GM19463 (cell line): ENCODE results near the gene IQCE.

Experiments
- ATAC-seq: cut with Tn5 transposase; IDR thresholded peaks from one replicate; pipeline ENCODE4 v1.9.1; 2021; ENCODE audit warnings: mild to moderate bottlenecking, moderate library complexity; ENCODE audit not compliant: unreplicated experiment

The IQCE gene

GRCh38 chr7:2613098-2613930 is 54.5 kb downstream of the IQCE start:
- no peak for ATAC-seq

- no peak for ATAC-seq
Observed at GRCh38 chr7:2613931-2614600, 55.3 kb downstream of the IQCE start.

- no peak for ATAC-seq
Observed at GRCh38 chr7:2614631-2615330, 56.0 kb downstream of the IQCE start.

- ATAC-seq, result no peak
Observed at GRCh38 chr7:2616387-2617324, 57.9 kb downstream of the IQCE start.

- ATAC-seq, result no peak
Observed at GRCh38 chr7:2617325-2617905, 58.6 kb downstream of the IQCE start.

GRCh38 chr7:2619116-2619515 is 60.3 kb downstream of the IQCE start:
- ATAC-seq, result no peak

GRCh38 chr7:2621061-2621828 is 62.5 kb downstream of the IQCE start:
- ATAC-seq, result no peak

GRCh38 chr7:2621948-2622640 is 63.3 kb downstream of the IQCE start:
- no peak for ATAC-seq

GRCh38 chr7:2622869-2623697 is 64.3 kb downstream of the IQCE start:
- no peak for ATAC-seq

- ATAC-seq, result no peak
Observed at GRCh38 chr7:2623698-2624014, 64.9 kb downstream of the IQCE start.

GRCh38 chr7:2624293-2624886 is 65.6 kb downstream of the IQCE start:
- no peak for ATAC-seq

- ATAC-seq, result no peak
Observed at GRCh38 chr7:2626498-2627117, 67.8 kb downstream of the IQCE start.

GRCh38 chr7:2627258-2628129 is 68.7 kb downstream of the IQCE start:
- no peak for ATAC-seq

- ATAC-seq, result no peak
Observed at GRCh38 chr7:2628130-2628482, 69.3 kb downstream of the IQCE start.

GRCh38 chr7:2628891-2629290 is 70.1 kb downstream of the IQCE start:
- no peak for ATAC-seq
